HG02588 (cell line): ENCODE measurements around the gene GRB2.
"Not testable (repeated sequence)": the region's sequence is repeated elsewhere in the genome, so short reads cannot be mapped to it uniquely, and the experiment has no call there.

Source experiments
- ATAC-seq: cut with Tn5 transposase; IDR thresholded peaks from one replicate; pipeline ENCODE4 v1.9.1; 2021; ENCODE audit warnings: mild to moderate bottlenecking, moderate library complexity; ENCODE audit not compliant: unreplicated experiment

The GRB2 gene

DNA sequence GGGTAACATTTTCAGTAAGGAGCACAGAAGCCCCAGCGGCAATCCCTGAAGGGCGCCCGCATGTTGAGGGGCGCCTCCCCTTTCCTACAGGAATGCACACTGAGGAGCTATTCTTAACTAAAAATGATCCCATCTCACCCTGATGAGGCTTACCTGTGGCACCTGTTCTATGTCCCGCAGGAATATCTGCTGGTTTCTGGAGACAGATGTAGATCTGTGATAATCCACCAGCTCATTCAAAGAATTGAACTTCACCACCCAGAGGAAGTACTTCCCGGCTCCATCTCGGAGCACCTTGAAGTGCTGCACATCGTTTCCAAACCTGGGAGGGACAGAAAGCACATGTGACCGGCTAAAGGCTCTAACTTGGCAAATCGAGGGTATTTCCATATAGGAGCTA lies 84.0 kb downstream of the GRB2 start:
- no peak for ATAC-seq

DNA sequence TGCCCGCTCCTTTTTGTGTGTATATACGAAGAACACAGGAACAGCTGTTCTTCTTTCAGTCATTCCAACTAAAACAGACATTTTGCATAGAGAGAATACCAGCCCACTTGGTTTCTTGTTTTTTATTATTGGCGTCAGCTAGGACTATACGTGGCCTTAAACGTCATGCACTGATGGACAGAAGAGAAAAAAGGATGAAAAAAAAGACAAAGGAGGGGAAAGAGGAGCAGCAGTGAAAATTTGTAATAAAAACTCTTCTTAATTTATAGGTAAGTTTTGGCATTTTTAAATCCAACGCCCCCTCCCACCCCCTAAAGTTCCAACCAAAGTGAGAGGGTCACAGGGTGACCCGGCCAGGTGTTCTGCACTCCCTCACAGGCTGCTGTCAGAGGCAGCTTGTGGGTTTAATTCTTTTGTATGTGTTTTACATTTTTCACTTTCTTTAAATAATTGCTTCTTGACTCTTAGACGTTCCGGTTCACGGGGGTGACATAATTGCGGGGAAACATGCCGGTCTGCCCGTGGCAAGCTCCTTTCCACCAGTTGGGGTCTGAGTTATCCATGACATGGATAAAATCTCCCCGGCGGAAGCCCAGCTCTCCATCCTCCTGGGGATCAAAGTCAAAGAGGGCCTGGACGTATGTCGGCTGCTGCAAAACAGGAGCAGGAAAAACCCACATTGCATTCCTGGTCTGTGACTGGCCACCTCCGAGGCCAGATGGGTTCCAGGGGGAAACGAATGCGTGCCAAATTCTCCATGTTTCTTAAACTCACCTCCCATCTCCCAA lies 85.4 kb downstream of the GRB2 start:
- ATAC-seq, result peak; percentile 56

DNA sequence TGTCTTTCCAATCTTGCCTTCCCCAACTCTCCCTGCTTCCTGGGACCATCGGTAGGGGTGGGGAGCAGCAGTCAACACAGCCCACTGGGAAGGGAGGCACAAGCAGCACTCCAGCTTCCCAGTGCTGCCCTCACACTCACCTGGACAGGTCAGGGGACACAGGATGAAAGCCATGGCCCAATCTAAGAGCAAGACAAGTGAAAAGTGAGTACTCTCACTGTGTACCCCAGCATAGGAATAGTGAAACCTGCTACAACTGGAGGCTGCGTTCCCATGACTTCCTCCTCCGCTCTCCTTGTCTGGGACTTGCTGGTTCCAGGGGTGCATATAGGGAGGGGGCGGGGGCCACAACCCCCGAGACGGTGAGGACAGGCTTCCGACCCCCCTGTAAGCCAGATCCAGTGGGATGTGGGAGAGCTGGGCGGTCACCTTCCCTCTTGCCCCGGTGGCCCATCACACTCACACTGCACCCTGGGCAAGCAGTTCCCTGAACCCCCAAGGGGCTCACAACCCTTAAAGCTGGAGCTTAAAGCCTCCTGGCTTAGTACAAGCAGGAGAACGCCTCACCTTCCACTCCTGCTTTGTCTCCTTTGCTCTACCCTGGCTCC lies 86.8 kb downstream of the GRB2 start:
- ATAC-seq, result no peak

DNA sequence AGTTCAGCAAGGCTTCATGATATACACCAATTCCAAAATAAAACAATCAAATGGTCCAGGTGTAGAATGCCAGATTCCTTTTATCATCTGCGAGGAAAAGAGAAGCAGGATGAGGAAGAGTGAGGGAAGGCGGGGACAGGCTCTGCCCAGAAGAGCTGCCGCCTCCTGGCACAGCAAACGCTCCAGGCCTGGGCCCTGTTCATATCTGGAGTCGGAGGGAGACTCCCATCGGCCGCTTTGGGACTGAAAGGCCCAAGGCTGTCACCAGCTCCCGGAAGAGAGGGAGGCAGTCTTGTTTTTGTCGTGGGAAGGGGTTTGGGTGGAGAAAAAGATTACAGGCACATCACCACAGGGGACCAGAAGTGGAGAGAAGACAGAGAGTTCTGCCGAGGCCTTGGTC lies 87.3 kb downstream of the GRB2 start:
- ATAC-seq, result no peak

DNA sequence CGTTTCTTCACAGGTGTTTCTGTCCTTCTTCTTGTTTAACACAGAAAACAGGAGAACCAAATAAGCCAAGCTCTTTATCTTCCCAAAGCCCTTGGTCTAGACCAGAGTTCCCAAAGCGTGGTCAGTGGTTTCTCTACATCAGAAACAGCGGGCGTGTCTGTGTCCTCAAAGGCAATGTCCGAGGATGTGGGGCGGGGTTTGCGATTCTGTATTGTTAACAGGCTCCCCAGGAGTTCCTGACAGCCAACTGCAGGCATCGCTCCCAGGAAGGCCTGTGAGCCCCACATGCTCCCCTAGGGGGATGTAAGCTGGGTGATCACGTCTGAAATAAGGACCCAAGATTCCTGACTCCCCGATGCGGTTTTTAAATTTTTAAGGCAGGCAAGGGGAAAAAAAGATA lies 87.8 kb downstream of the GRB2 start:
- ATAC-seq, result no peak

GRCh38 chr17:75316253-75316652 lies 89.2 kb downstream of the GRB2 start:
- no peak for ATAC-seq

GRCh38 chr17:75315541-75316243 lies 89.8 kb downstream of the GRB2 start:
- no peak for ATAC-seq

DNA sequence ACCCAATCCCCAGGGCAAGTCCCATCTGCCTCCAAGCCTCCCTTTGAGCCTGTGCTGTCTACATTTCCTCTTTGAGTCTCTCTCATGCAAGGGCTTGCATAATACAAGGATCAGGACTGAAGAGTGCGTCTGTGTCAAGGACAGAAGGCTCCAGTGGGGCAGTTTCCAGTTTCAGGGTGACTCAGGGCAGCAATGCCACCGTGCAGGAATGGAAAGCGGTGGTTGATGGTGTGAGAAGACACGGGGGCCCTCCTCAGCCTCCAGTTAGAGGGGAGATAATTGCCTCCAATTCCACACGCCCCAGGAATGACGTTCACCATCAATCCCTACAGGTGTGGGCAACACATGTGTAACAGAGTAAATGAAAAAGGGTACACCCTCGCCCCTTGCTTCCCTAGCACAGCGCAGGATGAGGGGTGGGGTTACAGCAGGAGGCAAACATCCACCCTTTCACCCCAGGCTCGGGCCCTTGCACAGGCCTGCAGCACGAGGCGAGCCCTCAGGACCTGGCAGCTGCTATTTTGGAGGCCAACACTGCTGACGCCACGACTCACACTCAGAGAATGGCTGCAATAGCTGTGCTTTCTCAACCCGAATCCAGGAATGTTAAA lies 91.4 kb downstream of the GRB2 start:
- peak; percentile 54 for ATAC-seq

DNA sequence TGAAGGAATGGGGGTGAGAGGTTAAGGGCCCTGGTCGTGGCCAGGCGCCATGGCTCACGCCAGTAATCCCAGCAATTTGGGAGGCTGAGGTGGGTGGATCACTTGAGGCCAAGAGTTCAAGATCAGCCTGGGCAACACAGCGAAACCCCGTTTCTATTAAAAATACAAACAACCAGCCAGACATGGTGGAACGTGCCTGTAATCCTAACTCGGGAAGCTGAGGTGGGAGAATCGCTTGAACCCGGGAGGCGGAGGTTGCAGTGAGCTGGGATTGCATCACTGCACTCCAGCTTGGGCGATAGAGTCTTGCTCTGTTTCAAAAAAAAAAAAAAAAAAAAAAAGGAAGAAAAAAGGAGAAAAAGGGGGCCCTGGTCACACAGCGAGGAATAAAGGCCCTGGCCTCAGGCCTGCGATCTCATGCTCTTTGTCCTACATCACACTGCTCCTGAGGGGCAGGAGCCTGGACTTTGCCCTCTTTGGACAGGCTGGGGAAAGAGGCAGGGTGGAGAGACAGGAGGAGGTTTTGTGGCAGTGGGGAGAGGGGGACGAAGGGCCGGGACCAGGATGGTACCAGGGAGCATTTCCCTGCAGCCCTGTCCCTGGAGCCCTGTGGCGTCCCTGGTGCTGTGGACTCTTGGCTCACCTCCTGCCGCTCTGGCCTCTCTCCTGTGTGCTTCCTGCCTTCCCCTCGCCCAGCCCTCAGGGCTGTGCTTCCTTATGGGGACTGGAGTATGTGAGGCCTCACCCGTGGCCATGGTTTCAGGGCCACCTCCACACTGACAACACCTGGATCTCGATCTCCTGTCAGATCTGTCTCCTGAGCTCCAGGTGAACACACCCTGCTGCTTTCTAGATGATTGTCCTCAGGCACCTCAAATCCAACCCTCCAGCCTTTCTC lies 96.5 kb downstream of the GRB2 start:
- no peak for ATAC-seq

GRCh38 chr17:75307957-75308731 lies 97.3 kb downstream of the GRB2 start:
- ATAC-seq, result no peak

DNA sequence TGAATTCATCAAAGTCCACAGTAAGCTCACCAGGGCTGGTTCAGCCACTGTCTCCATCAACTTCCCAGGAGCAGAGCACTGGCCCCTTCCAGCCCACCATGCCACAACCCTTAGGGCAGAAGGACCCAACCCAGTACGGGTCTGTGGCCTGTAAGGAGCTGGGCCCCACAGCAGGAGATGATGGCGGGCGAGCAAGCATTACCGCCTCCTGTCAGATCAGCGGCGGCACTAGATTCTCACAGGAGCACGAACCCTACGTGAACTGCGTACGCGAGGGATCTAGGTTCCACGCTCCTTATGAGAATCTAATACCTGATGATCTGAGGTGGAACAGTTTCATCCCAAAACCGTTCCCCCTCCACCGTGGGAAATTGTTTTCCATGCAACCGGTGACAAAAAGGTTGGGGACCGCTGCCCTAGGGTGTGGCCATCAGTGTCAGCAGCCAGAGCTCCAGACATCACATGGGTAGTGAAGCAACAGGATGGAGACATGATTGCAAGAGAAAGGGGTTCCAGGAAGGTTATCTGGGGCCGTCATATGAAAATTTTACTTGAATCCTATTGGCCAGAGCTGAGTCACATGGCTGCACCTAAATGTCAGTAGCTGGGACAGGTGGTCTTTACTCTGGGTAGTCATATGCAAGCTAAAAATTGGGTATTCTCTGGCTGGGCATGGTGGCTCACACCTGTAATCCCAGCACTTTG lies 103.8 kb downstream of the GRB2 start:
- no peak for ATAC-seq

- no peak for ATAC-seq
Observed at GRCh38 chr17:75301049-75301448, 104.4 kb downstream of the GRB2 start.

DNA sequence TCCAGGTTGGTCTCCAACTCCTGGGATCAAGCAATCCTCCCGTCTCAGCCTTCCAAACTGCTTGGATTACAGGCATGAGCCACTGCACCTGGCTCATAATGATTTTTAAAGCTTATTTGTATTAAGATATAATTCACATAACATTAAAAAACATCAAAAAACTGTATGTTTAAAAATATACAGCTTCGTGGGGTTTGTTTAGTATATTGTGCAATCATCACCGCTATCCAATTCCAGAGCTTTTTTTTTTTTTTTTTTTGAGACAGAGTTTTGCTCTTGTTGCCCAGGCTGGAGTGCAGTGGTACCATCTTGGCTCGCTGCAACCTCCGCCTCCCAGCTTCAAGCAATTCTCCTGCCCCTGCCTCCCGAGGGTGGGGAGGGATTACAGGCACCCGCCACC lies 105.2 kb downstream of the GRB2 start:
- no peak for ATAC-seq

DNA sequence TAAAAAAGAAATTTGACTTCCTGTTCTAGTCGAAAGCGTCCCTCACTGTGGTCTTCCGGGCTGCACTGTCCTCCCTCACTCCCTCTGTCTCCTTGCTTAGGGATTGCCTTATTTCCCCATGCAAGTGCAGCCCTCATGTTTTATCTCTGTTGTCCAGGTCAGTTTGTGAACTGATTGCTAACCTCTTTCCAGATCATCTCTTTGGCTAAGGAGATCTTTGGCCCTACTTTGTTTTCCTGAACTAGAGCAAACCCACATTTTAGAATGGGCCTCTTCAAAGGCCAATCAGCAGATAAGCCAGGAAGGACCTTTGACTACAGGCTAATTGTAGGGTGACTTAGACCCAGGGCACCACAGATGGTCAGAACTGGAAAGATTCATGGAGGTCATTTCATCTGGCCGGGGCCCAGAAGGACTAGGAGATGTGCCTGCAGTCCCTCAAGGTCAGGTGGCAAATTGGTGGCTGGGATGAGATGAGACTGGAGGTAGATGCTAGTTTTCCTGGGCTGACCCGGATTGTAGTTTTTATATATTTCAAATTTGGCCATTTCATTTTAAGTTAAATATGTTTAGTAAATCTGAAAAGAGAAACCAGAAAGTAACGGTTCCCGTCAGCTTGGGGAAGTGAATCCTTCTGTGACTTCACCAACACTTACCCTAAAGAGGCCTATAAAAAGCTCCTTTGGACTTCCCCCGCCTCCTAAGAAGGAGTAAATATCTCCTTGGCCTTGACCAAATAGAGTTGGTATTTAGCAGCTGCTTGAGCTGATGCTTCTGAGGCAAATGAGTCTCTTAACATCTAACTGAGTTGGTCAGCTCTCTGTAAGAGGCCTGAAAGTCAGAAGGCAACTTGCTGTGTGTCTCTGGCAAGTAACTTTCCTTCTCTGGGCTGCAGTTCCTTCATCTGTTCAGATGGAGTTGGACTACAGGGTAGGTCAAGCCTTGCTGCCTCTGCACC lies 110.0 kb downstream of the GRB2 start:
- ATAC-seq, result peak; percentile 61

DNA sequence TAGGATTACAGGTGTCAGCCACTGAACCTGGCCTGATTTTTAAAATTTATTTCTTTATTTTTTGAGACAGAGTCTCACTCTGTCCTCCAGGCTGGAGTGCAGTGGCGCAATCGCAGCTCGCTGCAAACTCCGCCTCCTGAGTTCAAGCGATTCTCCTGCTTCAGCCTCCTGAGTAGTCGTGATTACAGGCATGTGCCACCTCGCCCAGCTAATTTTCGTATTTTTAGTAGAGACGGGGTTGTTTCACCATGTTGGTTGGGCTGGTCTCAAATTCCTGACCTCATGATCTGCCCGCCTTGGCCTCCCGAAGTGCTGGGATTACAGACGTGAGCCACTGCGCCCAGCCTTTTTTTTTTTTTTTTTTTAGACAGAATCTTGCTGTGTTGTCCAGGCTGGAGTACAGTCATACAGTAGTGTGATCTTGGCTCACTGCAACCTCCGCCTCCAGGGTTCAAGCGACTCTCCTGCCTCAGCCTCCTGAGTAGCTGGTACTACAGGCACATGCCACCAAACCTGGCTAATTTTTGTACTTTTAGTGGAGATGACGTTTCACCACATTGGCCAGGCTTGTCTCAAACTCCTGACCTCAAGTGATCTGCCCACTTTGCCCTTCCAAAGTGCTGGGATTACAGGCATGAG lies 112.5 kb downstream of the GRB2 start:
- ATAC-seq, result not testable (repeated sequence)

- ATAC-seq, result no peak
Observed at GRCh38 chr17:75289832-75290337, 115.6 kb downstream of the GRB2 start.

GRCh38 chr17:75289115-75289831 lies 116.2 kb downstream of the GRB2 start, which contains the start of gene SLC25A19:
Gene SLC25A19, minus strand, starts transcription at chr17:75289433. Its CDS starts 2,669 bp downstream, at chr17:75286764.
- ATAC-seq, result peak; percentile 88
